Myocyte (in vitro differentiated cells): ENCODE measurements around the gene CLNK. TPM values are rescaled to one million over a fixed set of nuclear protein-coding genes. Genes with fewer than 3 reads are reported as not detected.
A peak's percentile ranks its signal among the peaks of the same experiment; 100 is the strongest.

Source experiments
- DNase-seq: peaks from one replicate; pipeline ENCODE4 v3.0.0-alpha.2; 2012; ENCODE audit warnings: low read depth
- total RNA-seq: library from RNA; depleted of rRNA; stranded (reverse); fragments of >200 nt; gene quantifications from 2 replicates; pipeline ENCODE4 v1.2.3, GENCODE V29; 2014

CLNK gene
- total RNA-seq, 1 donor from 2014 or later = not detected

GRCh38 chr4:10701702-10702460, 17.3 kb upstream of the CLNK start:
- peak; percentile 83 for DNase-seq

GRCh38 chr4:10701161-10701560, 16.6 kb upstream of the CLNK start:
- no peak for DNase-seq

GRCh38 chr4:10698172-10698571, 13.6 kb upstream of the CLNK start:
- no peak for DNase-seq

- DNase-seq = no peak
Measured at GRCh38 chr4:10697086-10697485, 12.5 kb upstream of the CLNK start.

GRCh38 chr4:10696253-10696652, 11.7 kb upstream of the CLNK start:
- no peak for DNase-seq

- DNase-seq = no peak
Measured at GRCh38 chr4:10694828-10695209, 10.3 kb upstream of the CLNK start.

GRCh38 chr4:10694151-10694827, 9.7 kb upstream of the CLNK start:
- DNase-seq = no peak

GRCh38 chr4:10691651-10692050, 7.1 kb upstream of the CLNK start:
- no peak for DNase-seq

GRCh38 chr4:10690185-10690907, 5.8 kb upstream of the CLNK start:
- DNase-seq = no peak

- no peak for DNase-seq
Measured at GRCh38 chr4:10688846-10689245, 4.3 kb upstream of the CLNK start.

- DNase-seq = peak; percentile 24
Measured at GRCh38 chr4:10688022-10688421, 3.5 kb upstream of the CLNK start.

GRCh38 chr4:10687526-10687925, 3.0 kb upstream of the CLNK start:
- no peak for DNase-seq

GRCh38 chr4:10682397-10682796, 2.2 kb downstream of the CLNK start:
- no peak for DNase-seq

- no peak for DNase-seq
Measured at GRCh38 chr4:10677796-10678497, 6.6 kb downstream of the CLNK start.

GRCh38 chr4:10673817-10674369, 10.7 kb downstream of the CLNK start:
- peak; percentile 44 for DNase-seq

- DNase-seq = no peak
Measured at GRCh38 chr4:10672379-10672778, 12.2 kb downstream of the CLNK start.

GRCh38 chr4:10671799-10672198, 12.8 kb downstream of the CLNK start:
- DNase-seq = no peak

- DNase-seq = peak; percentile 56
Measured at GRCh38 chr4:10671366-10671765, 13.2 kb downstream of the CLNK start.

GRCh38 chr4:10670321-10670720, 14.2 kb downstream of the CLNK start:
- no peak for DNase-seq

- DNase-seq = no peak
Measured at GRCh38 chr4:10667701-10668326, 16.8 kb downstream of the CLNK start.

GRCh38 chr4:10666616-10667015, 18.0 kb downstream of the CLNK start:
- DNase-seq = no peak
